Measurements from ENCODE around the gene CCT2. TPM values are rescaled to one million over a fixed set of nuclear protein-coding genes. Genes with fewer than 3 reads are reported as not detected.

CCT2 gene
- total RNA-seq, 1 experiment from 2014 or later, result 270 TPM

- POLR2A ChIA-PET, result interaction anchor here (0.6 kb wide), 1 partner anchor 139 kb away, joined by 6 read pairs; no protein-coding TSS in a partner anchor
- BruUV-seq (replicated peaks), result no TSS peak
- ATAC-seq (no peak), DNase-seq (ENCODE audit: low read depth, low spot score) (no peak)
- no peaks in the 10 kb centered on the region for H3K9me3 ChIP-seq (ENCODE audit: control insufficient read depth, insufficient read depth, low read depth, low read length)
- in situ Hi-C loops (cut with HindIII; ENCODE audit: low pct_unique_long_range_greater_than_20kb, low sequenced_read_pairs) (no loop called here), intact Hi-C loops (cut with micrococcal nuclease; ENCODE audit: unreplicated experiment) (no loop called here)
- no peak overlapping the region for H3K27ac ChIP-seq (ENCODE audit: low read length)
- 0 out of 2 replicates have a peak, but pooled peaks cover 4% of the 10 kb centered on the region for H3K27me3 ChIP-seq (ENCODE audit: control insufficient read depth, insufficient read depth, low read length)
- no peak overlapping the region for H3K4me3 ChIP-seq (ENCODE audit: low read depth in 2 of 2, low read length in 2 of 2)
- no peaks in the 10 kb centered on the region for H3K4me1 ChIP-seq (ENCODE audit: control insufficient read depth, insufficient read depth, low read length)
- H3K36me3 ChIP-seq (ENCODE audit: control insufficient read depth, insufficient read depth, low read length), result no peaks in the 10 kb centered on the region
- CTCF ChIA-PET, result interaction anchor here (0.6 kb wide), 2 partner anchors 42 to 67 kb away, joined by 3 to 5 read pairs; no protein-coding TSS in a partner anchor
- TF ChIP-seq REST (IDR thresholded peaks at IDR 0.05; ENCODE audit: insufficient read depth in 1 of 2, low read depth in 2 of 2, low read length in 1 of 2), result no peak
- no peak for TF ChIP-seq POLR2AphosphoS5 (IDR thresholded peaks at IDR 0.05; ENCODE audit: low read depth, low read length)
Observed at GRCh38 chr12:69610126-69610525, 24.9 kb downstream of the CCT2 start.

DNA sequence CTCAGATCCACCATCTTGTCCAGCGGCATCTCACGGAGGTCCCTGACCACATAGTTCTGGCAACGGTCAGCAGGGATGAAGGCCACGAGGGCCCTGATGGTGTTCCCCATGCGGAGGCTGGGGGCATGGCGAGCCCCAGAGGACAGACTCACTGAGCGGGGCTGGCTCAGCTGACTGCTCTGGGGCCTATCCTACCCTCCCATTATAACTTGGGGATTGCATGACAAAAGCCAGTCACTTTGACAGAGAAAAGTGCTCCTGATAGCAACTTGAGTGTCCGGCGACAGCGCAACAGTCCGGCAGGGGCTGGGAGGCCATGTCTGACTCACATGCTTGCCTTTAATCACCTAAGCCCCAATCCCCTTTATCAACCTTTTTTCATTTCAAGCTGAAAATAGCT, 25.5 kb downstream of the CCT2 start, which contains the start of gene LRRC10:
Gene LRRC10 (minus strand): TSS at position 179 of the 400 bp plus-strand sequence. CDS start 69 bp downstream, at position 110.
- no peak for ATAC-seq
- no TSS peak for BruUV-seq (replicated peaks)
- no peak for DNase-seq (ENCODE audit: low read depth, low spot score)
- no peaks in the 10 kb centered on the region for H3K9me3 ChIP-seq (ENCODE audit: control insufficient read depth, insufficient read depth, low read depth, low read length)
- POLR2A ChIA-PET, result no interaction called here
- intact Hi-C loops (cut with micrococcal nuclease; ENCODE audit: unreplicated experiment) (no loop called here), in situ Hi-C loops (cut with HindIII; ENCODE audit: low pct_unique_long_range_greater_than_20kb, low sequenced_read_pairs) (no loop called here)
- no peak within 1 kb of the TSS for H3K27ac ChIP-seq (ENCODE audit: low read length)
- CTCF ChIA-PET, result interaction anchor here (0.7 kb wide), 1 partner anchor 38 kb away, joined by 10 read pairs; no protein-coding TSS in a partner anchor
- TF ChIP-seq POLR2AphosphoS5 (IDR thresholded peaks at IDR 0.05; ENCODE audit: low read depth, low read length) (no peak), TCF7L2 (IDR thresholded peaks at IDR 0.05; ENCODE audit: low read depth, low read length) (no peak), SIN3A (IDR thresholded peaks at IDR 0.05; ENCODE audit: borderline replicate concordance, insufficient read depth, low read depth, low read length) (no peak), REST (IDR thresholded peaks at IDR 0.05; ENCODE audit: insufficient read depth in 1 of 2, low read depth in 2 of 2, low read length in 1 of 2) (no peak)
- TF ChIP-seq, protein P1, sequence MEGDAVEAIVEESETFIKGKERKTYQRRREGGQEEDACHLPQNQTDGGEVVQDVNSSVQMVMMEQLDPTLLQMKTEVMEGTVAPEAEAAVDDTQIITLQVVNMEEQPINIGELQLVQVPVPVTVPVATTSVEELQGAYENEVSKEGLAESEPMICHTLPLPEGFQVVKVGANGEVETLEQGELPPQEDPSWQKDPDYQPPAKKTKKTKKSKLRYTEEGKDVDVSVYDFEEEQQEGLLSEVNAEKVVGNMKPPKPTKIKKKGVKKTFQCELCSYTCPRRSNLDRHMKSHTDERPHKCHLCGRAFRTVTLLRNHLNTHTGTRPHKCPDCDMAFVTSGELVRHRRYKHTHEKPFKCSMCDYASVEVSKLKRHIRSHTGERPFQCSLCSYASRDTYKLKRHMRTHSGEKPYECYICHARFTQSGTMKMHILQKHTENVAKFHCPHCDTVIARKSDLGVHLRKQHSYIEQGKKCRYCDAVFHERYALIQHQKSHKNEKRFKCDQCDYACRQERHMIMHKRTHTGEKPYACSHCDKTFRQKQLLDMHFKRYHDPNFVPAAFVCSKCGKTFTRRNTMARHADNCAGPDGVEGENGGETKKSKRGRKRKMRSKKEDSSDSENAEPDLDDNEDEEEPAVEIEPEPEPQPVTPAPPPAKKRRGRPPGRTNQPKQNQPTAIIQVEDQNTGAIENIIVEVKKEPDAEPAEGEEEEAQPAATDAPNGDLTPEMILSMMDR (IDR thresholded peaks at IDR 0.05), result no peak
- H3K4me3 ChIP-seq (ENCODE audit: low read depth in 2 of 2, low read length in 2 of 2), result no peak within 1 kb of the TSS
- H3K4me1 ChIP-seq (ENCODE audit: control insufficient read depth, insufficient read depth, low read length), result no peaks in the 10 kb centered on the region
- 0 out of 2 replicates have a peak, but pooled peaks cover 4% of the 10 kb centered on the region for H3K27me3 ChIP-seq (ENCODE audit: control insufficient read depth, insufficient read depth, low read length)
- H3K36me3 ChIP-seq (ENCODE audit: control insufficient read depth, insufficient read depth, low read length), result no peaks in the 10 kb centered on the region
